Keratinocyte (primary cell): ENCODE results near the gene DCTN3. TPM values are rescaled to one million over a fixed set of nuclear protein-coding genes. Genes with fewer than 3 reads are reported as not detected.

Source experiments
- DNase-seq: peaks from one replicate; pipeline ENCODE4 v3.0.0-alpha.2; 2011; ENCODE audit warnings: low read depth, missing footprints, low spot score
- FAIRE-seq: peaks from 2 replicates; lab custom pipeline; 2011; peaks lifted over from hg19 to GRCh38; lab: Jason Lieb, UNC
- H2AFZ ChIP-seq: 2 replicates; pipeline ENCODE4 v1.6.0; 2012; ENCODE audit warnings: low read length, control low read depth, inconsistent platforms; ENCODE audit not compliant: control insufficient read depth
- H3K27ac ChIP-seq: 2 replicates; pipeline ENCODE4 v1.5.1; 2011; ENCODE audit warnings: low read length; ENCODE audit not compliant: control insufficient read depth, insufficient read depth
- H3K27me3 ChIP-seq: 3 replicates; pipeline ENCODE4 v1.6.0; 2011; ENCODE audit warnings: low read length; ENCODE audit not compliant: control insufficient read depth, insufficient read depth; ENCODE audit errors: extremely low read depth
- H3K36me3 ChIP-seq, 2 experiments: 2 replicates in 1 of 2; 3 replicates in 1 of 2; pipeline ENCODE4 v1.5.1; 2011; ENCODE audit warnings: low read length in 2 of 2, mild to moderate bottlenecking in 1 of 2; ENCODE audit not compliant: control insufficient read depth in 2 of 2, insufficient read depth in 2 of 2; ENCODE audit errors: extremely low read depth in 1 of 2
- H3K4me1 ChIP-seq: 3 replicates; pipeline ENCODE4 v1.5.1; 2011; ENCODE audit warnings: low read length; ENCODE audit not compliant: control insufficient read depth, insufficient read depth; ENCODE audit errors: extremely low read depth
- H3K4me2 ChIP-seq: 3 replicates; pipeline ENCODE4 v1.6.0; 2011; ENCODE audit warnings: low read depth, low read length; ENCODE audit not compliant: control insufficient read depth, insufficient read depth; ENCODE audit errors: extremely low read depth
- H3K4me3 ChIP-seq, 3 experiments: fragments of 200-600 bp in 1 of 3; sonication (generic) in 1 of 3; 2 replicates in 2 of 3; 3 replicates in 1 of 3; pipeline ENCODE4 v1.5.1; 2011 to 2016; ENCODE audit warnings: low read length in 3 of 3, mild to moderate bottlenecking in 3 of 3, control low read depth in 2 of 3, inconsistent platforms in 1 of 3, low read depth in 1 of 3, mixed read lengths in 1 of 3, mixed run types in 1 of 3, moderate library complexity in 1 of 3; ENCODE audit not compliant: control insufficient read depth in 2 of 3, insufficient read depth in 2 of 3; ENCODE audit errors: extremely low read depth in 1 of 3
- H3K79me2 ChIP-seq: 2 replicates; pipeline ENCODE4 v1.6.0; 2012; ENCODE audit warnings: low read length; ENCODE audit not compliant: control insufficient read depth, insufficient read depth
- H3K9ac ChIP-seq: 3 replicates; pipeline ENCODE4 v1.6.0; 2011; ENCODE audit warnings: low read length; ENCODE audit not compliant: control insufficient read depth, insufficient read depth; ENCODE audit errors: extremely low read depth
- H3K9me1 ChIP-seq: 3 replicates; pipeline ENCODE4 v1.6.0; 2011; ENCODE audit warnings: low read length; ENCODE audit not compliant: control insufficient read depth, insufficient read depth; ENCODE audit errors: extremely low read depth
- H3K9me3 ChIP-seq: 2 replicates; pipeline ENCODE4 v1.5.1; 2012; ENCODE audit warnings: low read depth, low read length; ENCODE audit not compliant: control insufficient read depth
- H4K20me1 ChIP-seq: 3 replicates; pipeline ENCODE4 v1.6.0; 2011; ENCODE audit warnings: low read length; ENCODE audit not compliant: control insufficient read depth, insufficient read depth; ENCODE audit errors: extremely low read depth
- EZH2 ChIP-seq: IDR thresholded peaks from one replicate; pipeline ENCODE4 v1.6.1; 2012; ENCODE audit warnings: inconsistent platforms, mild to moderate bottlenecking, low read length, moderate library complexity
- dilution Hi-C: fragments of 300-500 bp; cut with MboI; formaldehyde crosslinking; loops from one replicate; pipeline ENCODE4 v1.7.0; 2020; ENCODE audit warnings: low sequenced_read_pairs; ENCODE audit not compliant: extremely low pct_ligation_motif_present
- polyA plus RNA-seq, 5 experiments: library from polyadenylated mRNA; depleted of rRNA in 3 of 5; stranded (reverse) in 3 of 5; stranded (forward) in 1 of 5; unstranded in 1 of 5; fragments of >200 nt; gene quantifications; 1 replicate in 1 of 5; 2 replicates in 3 of 5; 3 replicates in 1 of 5; pipeline versions ENCODE4 v1.2.1 to v1.2.3, GENCODE V29; 2011 to 2012; ENCODE audit warnings: missing spikeins in 2 of 5, low read depth in 1 of 5, low replicate concordance in 1 of 5
- TF ChIP-seq, protein P1 (sequence below), 3 experiments: IDR thresholded peaks in 1 of 3; conservative IDR thresholded peaks in 1 of 3; optimal IDR thresholded peaks in 1 of 3; 2 replicates in 2 of 3; 3 replicates in 1 of 3; pipeline versions ENCODE3 to v1.5.1; 2011; ENCODE audit warnings: low read length in 3 of 3, mild to moderate bottlenecking in 3 of 3, moderate library complexity in 2 of 3, control low read depth in 1 of 3, inconsistent platforms in 1 of 3; ENCODE audit not compliant: insufficient read depth in 2 of 3; ENCODE audit errors: extremely low read depth in 1 of 3

The DCTN3 gene
- polyA plus RNA-seq, 1 donor (not counting 4 experiments of a cell fraction or from before 2014, with no cell fraction given): 106 TPM

DNA sequence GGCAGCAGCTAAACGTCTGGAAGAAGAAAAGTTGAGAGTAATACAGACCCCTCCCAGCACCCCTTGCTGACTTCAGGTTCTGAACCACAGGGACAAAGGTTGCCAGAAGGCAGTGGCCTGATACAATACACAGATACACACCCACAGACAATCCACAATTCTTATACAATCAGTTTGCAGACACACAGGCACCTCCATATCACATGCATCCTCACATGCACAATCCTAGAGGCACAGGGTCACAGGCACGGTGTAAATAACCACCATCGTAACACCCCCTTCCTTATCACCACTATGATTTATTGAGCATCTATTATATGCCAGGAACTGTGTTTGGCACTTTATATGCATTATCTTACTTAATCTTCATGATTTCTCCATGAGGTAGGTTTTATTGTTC lies 39.0 kb downstream of the DCTN3 start:
- FAIRE-seq: no peak
- H3K36me3 ChIP-seq: no peaks in the 10 kb centered on the region
- H3K4me2 ChIP-seq: no peak overlapping the region

DNA sequence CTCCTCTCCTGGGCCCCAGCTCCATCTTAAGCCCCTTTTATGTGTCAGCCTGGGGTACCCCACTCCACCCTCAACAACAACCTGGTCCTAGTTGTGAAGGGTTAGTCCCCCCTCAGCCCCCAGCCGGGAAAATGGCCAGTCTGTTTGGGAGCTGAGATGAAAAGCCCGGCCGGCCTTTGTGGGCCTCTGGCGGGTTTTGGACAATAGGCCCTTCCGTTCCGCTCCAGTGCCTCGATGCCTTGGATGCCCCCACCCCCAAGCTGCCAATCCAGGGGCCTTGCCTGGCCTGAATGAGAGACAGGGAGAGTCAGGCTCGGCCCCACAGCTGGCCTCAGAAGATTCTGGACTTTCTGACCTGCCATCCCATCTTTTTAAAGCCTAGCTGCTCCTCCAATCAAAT lies 39.9 kb downstream of the DCTN3 start:
- Histone ChIP-seq H3K79me2 (no peaks in the 10 kb centered on the region), H3K9me3 (peaks cover 3% of the 10 kb centered on the region), H3K36me3 (no peaks in the 10 kb centered on the region), H3K4me2 (no peak overlapping the region), H3K9ac (no peak overlapping the region), H3K4me1 (no peaks in the 10 kb centered on the region), H4K20me1 (no peaks in the 10 kb centered on the region), H3K27ac (no peak overlapping the region), H2AFZ (no peak overlapping the region), H3K27me3 (peaks cover 77% of the 10 kb centered on the region), H3K4me3 (no peak overlapping the region), H3K9me1 (no peaks in the 10 kb centered on the region)
- dilution Hi-C loops: no loop called here
- FAIRE-seq: no peak
- TF ChIP-seq EZH2: no peak
- TF ChIP-seq, protein P1, sequence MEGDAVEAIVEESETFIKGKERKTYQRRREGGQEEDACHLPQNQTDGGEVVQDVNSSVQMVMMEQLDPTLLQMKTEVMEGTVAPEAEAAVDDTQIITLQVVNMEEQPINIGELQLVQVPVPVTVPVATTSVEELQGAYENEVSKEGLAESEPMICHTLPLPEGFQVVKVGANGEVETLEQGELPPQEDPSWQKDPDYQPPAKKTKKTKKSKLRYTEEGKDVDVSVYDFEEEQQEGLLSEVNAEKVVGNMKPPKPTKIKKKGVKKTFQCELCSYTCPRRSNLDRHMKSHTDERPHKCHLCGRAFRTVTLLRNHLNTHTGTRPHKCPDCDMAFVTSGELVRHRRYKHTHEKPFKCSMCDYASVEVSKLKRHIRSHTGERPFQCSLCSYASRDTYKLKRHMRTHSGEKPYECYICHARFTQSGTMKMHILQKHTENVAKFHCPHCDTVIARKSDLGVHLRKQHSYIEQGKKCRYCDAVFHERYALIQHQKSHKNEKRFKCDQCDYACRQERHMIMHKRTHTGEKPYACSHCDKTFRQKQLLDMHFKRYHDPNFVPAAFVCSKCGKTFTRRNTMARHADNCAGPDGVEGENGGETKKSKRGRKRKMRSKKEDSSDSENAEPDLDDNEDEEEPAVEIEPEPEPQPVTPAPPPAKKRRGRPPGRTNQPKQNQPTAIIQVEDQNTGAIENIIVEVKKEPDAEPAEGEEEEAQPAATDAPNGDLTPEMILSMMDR (optimal IDR thresholded peaks at IDR 0.05 in 1 of 3, IDR thresholded peaks at IDR 0.05 in 1 of 3, conservative IDR thresholded peaks at IDR 0.05 in 1 of 3; ENCODE audit: extremely low read depth in 1 of 3, insufficient read depth in 2 of 3, low read length in 3 of 3): no peak
- DNase-seq: no peak

More for the DNA sequence above, 39.0 kb downstream of the DCTN3 start:
- Histone ChIP-seq H2AFZ (no peak overlapping the region), H3K9ac (no peak overlapping the region), H3K27me3 (peaks cover 80% of the 10 kb centered on the region), H3K27ac (no peak overlapping the region), H3K9me1 (no peaks in the 10 kb centered on the region), H3K4me3 (no peak overlapping the region), H3K79me2 (no peaks in the 10 kb centered on the region), H3K4me1 (no peaks in the 10 kb centered on the region), H4K20me1 (no peaks in the 10 kb centered on the region), H3K9me3 (peaks cover 3% of the 10 kb centered on the region)
- dilution Hi-C loops: no loop called here
- no peak for DNase-seq
- TF ChIP-seq, protein P1 (optimal IDR thresholded peaks at IDR 0.05 in 1 of 3, IDR thresholded peaks at IDR 0.05 in 1 of 3, conservative IDR thresholded peaks at IDR 0.05 in 1 of 3; ENCODE audit: extremely low read depth in 1 of 3, insufficient read depth in 2 of 3, low read length in 3 of 3): no peak
